ENCODE data around the gene SLC9A8.

The SLC9A8 gene

GRCh38 chr20:49904440-49905214, 92.0 kb downstream of the SLC9A8 start:
- Histone ChIP-seq H4K20me1 (ENCODE audit: insufficient read depth) (no peaks in the 10 kb centered on the region), H3K4me1 (ENCODE audit: low read depth, poor library complexity, severe bottlenecking) (no peaks in the 10 kb centered on the region), H3K9ac (no peak overlapping the region), H3K27ac (no peak overlapping the region), H3K4me3 (IDR thresholded peaks at IDR 0.05; ENCODE audit: insufficient read depth, low read depth, low read length) (no peak overlapping the region), H3K27me3 (ENCODE audit: insufficient read depth, low read depth) (no peaks in the 10 kb centered on the region), H3K36me3 (ENCODE audit: insufficient read depth) (peaks cover 10% of the 10 kb centered on the region; the same call in 1 of the 2 replicates), H2AFZ (ENCODE audit: low read depth) (no peak overlapping the region), H3K4me2 (no peak overlapping the region), H3K79me2 (ENCODE audit: insufficient read depth, low read depth) (no peaks in the 10 kb centered on the region; the same call in 1 of the 2 replicates)
- TF ChIP-seq CTCF (conservative IDR thresholded peaks at IDR 0.05; ENCODE audit: low read depth, low read length): no peak

- H3K4me2 ChIP-seq: no peak overlapping the region
- H2AFZ ChIP-seq (ENCODE audit: low read depth): no peak overlapping the region
- H3K4me1 ChIP-seq (ENCODE audit: low read depth, poor library complexity, severe bottlenecking): no peaks in the 10 kb centered on the region
- peaks cover 6% of the 10 kb centered on the region; the same call in 1 of the 2 replicates for H3K79me2 ChIP-seq (ENCODE audit: insufficient read depth, low read depth)
- H3K4me3 ChIP-seq (IDR thresholded peaks at IDR 0.05; ENCODE audit: insufficient read depth, low read depth, low read length): no peak overlapping the region
- no peaks in the 10 kb centered on the region for H4K20me1 ChIP-seq (ENCODE audit: insufficient read depth)
- no peak for TF ChIP-seq CTCF (conservative IDR thresholded peaks at IDR 0.05; ENCODE audit: low read depth, low read length)
- no peaks in the 10 kb centered on the region for H3K27me3 ChIP-seq (ENCODE audit: insufficient read depth, low read depth)
- no peak overlapping the region for H3K27ac ChIP-seq
- no peak overlapping the region for H3K9ac ChIP-seq
- H3K36me3 ChIP-seq (ENCODE audit: insufficient read depth): peaks cover 10% of the 10 kb centered on the region; the same call in 1 of the 2 replicates
Measured at GRCh38 chr20:49905415-49906091, 92.9 kb downstream of the SLC9A8 start.

- Histone ChIP-seq H3K9ac (no peak overlapping the region), H4K20me1 (ENCODE audit: insufficient read depth) (no peaks in the 10 kb centered on the region), H3K4me1 (ENCODE audit: low read depth, poor library complexity, severe bottlenecking) (no peaks in the 10 kb centered on the region), H3K4me3 (IDR thresholded peaks at IDR 0.05; ENCODE audit: insufficient read depth, low read depth, low read length) (no peak overlapping the region), H3K27ac (no peak overlapping the region), H3K4me2 (no peak overlapping the region), H3K27me3 (ENCODE audit: insufficient read depth, low read depth) (no peaks in the 10 kb centered on the region), H3K79me2 (ENCODE audit: insufficient read depth, low read depth) (peaks cover 12% of the 10 kb centered on the region), H3K36me3 (ENCODE audit: insufficient read depth) (peaks cover 10% of the 10 kb centered on the region; the same call in 1 of the 2 replicates), H2AFZ (ENCODE audit: low read depth) (no peak overlapping the region)
- TF ChIP-seq CTCF (conservative IDR thresholded peaks at IDR 0.05; ENCODE audit: low read depth, low read length): no peak
Measured at GRCh38 chr20:49906101-49906604, 93.5 kb downstream of the SLC9A8 start.

GRCh38 chr20:49906615-49907154, 94.1 kb downstream of the SLC9A8 start:
- Histone ChIP-seq H3K4me2 (no peak overlapping the region), H2AFZ (ENCODE audit: low read depth) (no peak overlapping the region), H3K79me2 (ENCODE audit: insufficient read depth, low read depth) (peaks cover 17% of the 10 kb centered on the region), H3K27ac (no peak overlapping the region), H3K9ac (no peak overlapping the region), H4K20me1 (ENCODE audit: insufficient read depth) (no peaks in the 10 kb centered on the region), H3K27me3 (ENCODE audit: insufficient read depth, low read depth) (no peaks in the 10 kb centered on the region), H3K36me3 (ENCODE audit: insufficient read depth) (peaks cover 10% of the 10 kb centered on the region; the same call in 1 of the 2 replicates), H3K4me1 (ENCODE audit: low read depth, poor library complexity, severe bottlenecking) (no peaks in the 10 kb centered on the region), H3K4me3 (IDR thresholded peaks at IDR 0.05; ENCODE audit: insufficient read depth, low read depth, low read length) (no peak overlapping the region)
- TF ChIP-seq CTCF (conservative IDR thresholded peaks at IDR 0.05; ENCODE audit: low read depth, low read length): no peak
